ENCODE data around the gene MBOAT1.

DNA sequence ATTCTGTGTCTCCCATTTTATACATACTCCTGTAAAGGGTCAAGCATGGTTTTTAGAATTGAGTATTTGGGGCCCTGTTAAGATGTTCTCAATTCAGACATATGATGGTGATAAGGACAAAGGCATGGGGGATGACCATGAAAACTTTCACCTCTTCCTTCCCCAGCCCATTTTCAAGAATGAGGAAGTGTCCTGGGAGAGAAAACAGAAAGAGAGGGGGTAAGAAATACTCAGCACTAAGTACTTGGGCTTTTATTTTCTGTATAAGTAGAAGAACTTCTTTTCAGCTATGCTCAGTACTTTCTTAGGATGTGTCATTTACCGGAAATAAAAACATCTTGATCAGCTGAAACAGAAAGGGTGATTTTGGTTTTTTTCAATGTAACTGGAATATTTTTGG lies 10.9 kb upstream of the MBOAT1 start:
- TF ChIP-seq, protein P1, sequence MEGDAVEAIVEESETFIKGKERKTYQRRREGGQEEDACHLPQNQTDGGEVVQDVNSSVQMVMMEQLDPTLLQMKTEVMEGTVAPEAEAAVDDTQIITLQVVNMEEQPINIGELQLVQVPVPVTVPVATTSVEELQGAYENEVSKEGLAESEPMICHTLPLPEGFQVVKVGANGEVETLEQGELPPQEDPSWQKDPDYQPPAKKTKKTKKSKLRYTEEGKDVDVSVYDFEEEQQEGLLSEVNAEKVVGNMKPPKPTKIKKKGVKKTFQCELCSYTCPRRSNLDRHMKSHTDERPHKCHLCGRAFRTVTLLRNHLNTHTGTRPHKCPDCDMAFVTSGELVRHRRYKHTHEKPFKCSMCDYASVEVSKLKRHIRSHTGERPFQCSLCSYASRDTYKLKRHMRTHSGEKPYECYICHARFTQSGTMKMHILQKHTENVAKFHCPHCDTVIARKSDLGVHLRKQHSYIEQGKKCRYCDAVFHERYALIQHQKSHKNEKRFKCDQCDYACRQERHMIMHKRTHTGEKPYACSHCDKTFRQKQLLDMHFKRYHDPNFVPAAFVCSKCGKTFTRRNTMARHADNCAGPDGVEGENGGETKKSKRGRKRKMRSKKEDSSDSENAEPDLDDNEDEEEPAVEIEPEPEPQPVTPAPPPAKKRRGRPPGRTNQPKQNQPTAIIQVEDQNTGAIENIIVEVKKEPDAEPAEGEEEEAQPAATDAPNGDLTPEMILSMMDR (conservative IDR thresholded peaks at IDR 0.05; ENCODE audit: low read length), result no peak
- no peak for TF ChIP-seq EZH2phosphoT487 (IDR thresholded peaks at IDR 0.05; ENCODE audit: borderline replicate concordance)

Data from Loucy (cell line).